Body of pancreas (tissue), 4 donors: ENCODE data around the gene SH3PXD2A.

Experiments used
- CTCF ChIP-seq, 7 experiments: fragments of 450-650 bp in 4 of 7; fragments of 200-600 bp in 3 of 7; sonication (generic) in 3 of 7; IDR thresholded peaks; one replicate each; pipeline ENCODE4 v1.5.1; 2016 to 2019; ENCODE audit warnings: antibody characterized with exemption in 7 of 7
- POLR2A ChIP-seq, 3 donors: fragments of 450-650 bp; IDR thresholded peaks; one replicate each; pipeline ENCODE4 v1.6.1; 2016; ENCODE audit warnings: antibody characterized with exemption in 3 of 3, mild to moderate bottlenecking in 2 of 3

GRCh38 chr10:103837370-103838069 lies 17.9 kb downstream of the SH3PXD2A start:
- no peak for TF ChIP-seq CTCF (IDR thresholded peaks at IDR 0.05)
- no peak for TF ChIP-seq POLR2A (IDR thresholded peaks at IDR 0.05)
